ENCODE results near the gene PTAFR.

DNA sequence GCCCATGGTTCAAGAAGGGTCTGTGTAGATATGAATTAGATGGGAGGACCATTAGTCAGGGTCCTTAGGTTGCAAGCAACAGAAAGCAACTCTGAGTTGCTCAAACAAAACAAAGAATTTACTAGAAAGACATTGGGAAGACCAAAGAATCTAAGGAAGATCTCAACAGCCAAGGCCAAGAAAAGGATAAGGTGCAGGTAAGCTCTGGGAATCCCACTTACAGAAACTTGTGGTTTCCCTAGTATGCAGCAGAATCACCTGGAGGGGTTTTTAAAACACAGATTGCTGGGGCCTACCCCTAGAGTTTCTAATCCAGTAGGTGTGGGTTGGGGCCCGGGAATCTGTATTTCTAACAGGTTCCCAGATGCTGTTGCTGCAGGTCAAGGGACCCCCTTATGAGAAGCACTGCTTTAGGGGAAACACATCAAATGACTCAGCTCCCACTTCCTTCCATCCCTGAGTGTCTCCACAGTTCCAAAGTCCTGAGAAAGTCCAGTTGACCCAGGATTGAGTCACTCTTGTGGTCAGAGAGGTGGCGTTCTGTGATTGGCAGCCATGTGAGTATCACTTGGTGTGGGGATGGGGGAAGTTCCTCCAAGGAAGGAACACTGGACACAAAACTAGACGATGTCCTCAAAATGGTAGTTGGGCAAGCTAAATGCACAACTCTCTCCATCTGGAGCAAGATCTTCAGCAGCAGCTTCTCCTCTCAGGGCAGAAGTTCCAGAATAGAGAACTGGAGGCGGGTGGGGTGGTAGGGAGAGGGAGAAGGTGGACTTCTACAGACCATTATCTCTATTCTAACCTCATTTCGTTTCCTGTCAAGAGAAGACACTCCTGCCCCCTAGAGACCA lies 63.9 kb downstream of the PTAFR start:
- no peak for TF ChIP-seq RCOR1 (IDR thresholded peaks at IDR 0.05; ENCODE audit: insufficient replicate concordance, low read length)
- TF ChIP-seq, protein P1, sequence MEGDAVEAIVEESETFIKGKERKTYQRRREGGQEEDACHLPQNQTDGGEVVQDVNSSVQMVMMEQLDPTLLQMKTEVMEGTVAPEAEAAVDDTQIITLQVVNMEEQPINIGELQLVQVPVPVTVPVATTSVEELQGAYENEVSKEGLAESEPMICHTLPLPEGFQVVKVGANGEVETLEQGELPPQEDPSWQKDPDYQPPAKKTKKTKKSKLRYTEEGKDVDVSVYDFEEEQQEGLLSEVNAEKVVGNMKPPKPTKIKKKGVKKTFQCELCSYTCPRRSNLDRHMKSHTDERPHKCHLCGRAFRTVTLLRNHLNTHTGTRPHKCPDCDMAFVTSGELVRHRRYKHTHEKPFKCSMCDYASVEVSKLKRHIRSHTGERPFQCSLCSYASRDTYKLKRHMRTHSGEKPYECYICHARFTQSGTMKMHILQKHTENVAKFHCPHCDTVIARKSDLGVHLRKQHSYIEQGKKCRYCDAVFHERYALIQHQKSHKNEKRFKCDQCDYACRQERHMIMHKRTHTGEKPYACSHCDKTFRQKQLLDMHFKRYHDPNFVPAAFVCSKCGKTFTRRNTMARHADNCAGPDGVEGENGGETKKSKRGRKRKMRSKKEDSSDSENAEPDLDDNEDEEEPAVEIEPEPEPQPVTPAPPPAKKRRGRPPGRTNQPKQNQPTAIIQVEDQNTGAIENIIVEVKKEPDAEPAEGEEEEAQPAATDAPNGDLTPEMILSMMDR (conservative IDR thresholded peaks at IDR 0.05; ENCODE audit: low read depth, low read length): peak; percentile 22; the same call in 1 of the 2 replicates
